HepG2 (cell line): ENCODE measurements around the gene FXYD4. TPM values are rescaled to one million over a fixed set of nuclear protein-coding genes. Genes with fewer than 3 reads are reported as not detected.

Experiments
- AKNA ChIP-seq: sonication (generic); formaldehyde crosslinking; IDR thresholded peaks from 2 replicates; pipeline ENCODE4 v1.4.0; 2020; ENCODE audit warnings: missing genetic modification reagents, borderline replicate concordance
- ARNTL ChIP-seq: sonication (generic); formaldehyde crosslinking; IDR thresholded peaks from 2 replicates; pipeline ENCODE4 v1.4.0; 2020; ENCODE audit warnings: mild to moderate bottlenecking, missing genetic modification reagents
- GATAD2A ChIP-seq: IDR thresholded peaks from 2 replicates; pipeline ENCODE4 v1.6.1; 2016
- MED13 ChIP-seq: sonication (generic); formaldehyde crosslinking; IDR thresholded peaks from 2 replicates; pipeline ENCODE4 v1.5.0; 2020; ENCODE audit warnings: missing genetic modification reagents
- MXI1 ChIP-seq: IDR thresholded peaks from 3 replicates; pipeline ENCODE4 v1.6.1; 2012; ENCODE audit warnings: low read depth, low read length, inconsistent platforms, borderline replicate concordance
- TARDBP ChIP-seq: sonication (generic); formaldehyde crosslinking; IDR thresholded peaks from 2 replicates; pipeline ENCODE4 v1.8.0; 2022; ENCODE audit warnings: mild to moderate bottlenecking, missing genetic modification reagents
- TEAD3 ChIP-seq: optimal IDR thresholded peaks from 2 replicates; pipeline ENCODE3; 2016; ENCODE audit warnings: borderline replicate concordance
- ZBTB3 ChIP-seq: sonication (generic); formaldehyde crosslinking; IDR thresholded peaks from 2 replicates; pipeline ENCODE4 v1.4.0; 2020; ENCODE audit warnings: low read depth, mild to moderate bottlenecking, moderate library complexity, missing genetic modification reagents, borderline replicate concordance
- ZBTB46 ChIP-seq: sonication (generic); formaldehyde crosslinking; IDR thresholded peaks from 2 replicates; pipeline ENCODE4 v1.4.0; 2020; ENCODE audit warnings: mild to moderate bottlenecking, missing genetic modification reagents, borderline replicate concordance
- ZNF138 ChIP-seq: sonication (generic); formaldehyde crosslinking; IDR thresholded peaks from 2 replicates; pipeline ENCODE4 v1.5.0; 2020; ENCODE audit warnings: mild to moderate bottlenecking, low read depth, missing genetic modification reagents
- ZNF552 ChIP-seq: sonication (generic); formaldehyde crosslinking; IDR thresholded peaks from 2 replicates; pipeline ENCODE4 v1.9.0; 2022; ENCODE audit warnings: missing genetic modification reagents, mild to moderate bottlenecking, borderline replicate concordance
- polyA plus RNA-seq, 8 experiments: library from polyadenylated mRNA; depleted of rRNA in 3 of 8; stranded (reverse) in 7 of 8; unstranded in 1 of 8; fragments of >200 nt; fragmentation: Illumina TruSeq in 4 of 8; extraction: Trizol in 4 of 8; gene quantifications; 2 replicates each; pipeline versions ENCODE4 v1.2.1 to v1.2.3, GENCODE V29; 2011 to 2016; ENCODE audit warnings: low read depth in 4 of 8, missing spikeins in 1 of 8, mixed read lengths in 1 of 8; ENCODE audit not compliant: insufficient read depth in 1 of 8
- total RNA-seq, 5 experiments: library from RNA; depleted of rRNA; stranded (reverse); fragments of >200 nt; fragmentation: Illumina TruSeq; extraction: Trizol; gene quantifications; 2 replicates each; pipeline ENCODE4 v1.2.3, GENCODE V29; 2016; ENCODE audit warnings: low read depth in 1 of 5
- TF ChIP-seq, protein P1 (sequence below): fragments of 450-650 bp; IDR thresholded peaks from 2 replicates; pipeline ENCODE4 v1.6.1; 2016
- TF ChIP-seq, protein P2 (sequence below): sonication (generic); formaldehyde crosslinking; IDR thresholded peaks from 2 replicates; pipeline ENCODE4 v1.9.0; 2022; ENCODE audit warnings: missing genetic modification reagents, mild to moderate bottlenecking, borderline replicate concordance

FXYD4 gene
- total and polyA plus RNA-seq, 2 of the 13 experiments (the other 11 are each of a cell fraction or from before 2014, with no cell fraction given) = not detected

DNA sequence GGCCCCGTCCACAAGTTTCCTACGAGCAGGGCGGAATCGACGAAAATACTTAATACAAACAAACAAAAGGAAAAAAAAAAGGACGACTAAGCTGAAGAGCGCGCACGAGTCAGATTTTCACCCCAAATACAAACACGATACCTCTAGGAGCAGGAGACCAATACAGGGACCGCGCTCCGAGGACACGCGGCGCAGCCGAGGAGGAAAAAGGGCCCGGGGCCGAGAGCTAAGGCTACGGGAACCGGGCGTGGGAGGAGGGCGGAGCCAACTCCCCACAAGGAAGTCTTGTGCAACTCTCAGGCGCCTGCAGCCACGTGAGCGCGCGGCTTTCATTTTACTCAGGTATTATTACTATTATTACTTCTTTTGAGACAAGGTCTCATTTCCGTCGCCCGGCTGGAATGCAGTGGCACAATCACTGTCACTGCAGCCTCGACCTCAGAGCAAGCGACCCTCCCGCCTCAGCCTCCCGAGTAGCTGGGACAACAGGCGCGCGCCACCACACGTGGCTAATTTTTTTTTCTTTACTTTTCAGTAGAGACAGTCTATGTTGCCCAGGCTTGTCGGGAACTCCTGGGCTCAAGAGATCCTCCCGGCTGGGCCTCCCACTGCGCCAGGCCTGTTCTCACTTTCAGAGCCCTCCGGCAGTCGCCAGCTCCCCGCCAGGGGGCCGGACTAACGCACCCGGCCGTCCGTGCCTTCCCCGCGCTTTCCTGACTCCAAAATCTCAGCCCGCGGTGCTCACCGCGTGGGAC lies 36.3 kb downstream of the FXYD4 start (continued):
- TF ChIP-seq ZBTB46 = no peak
- no peak for TF ChIP-seq ZBTB3
- peak; percentile 90; the same call in 1 of the 3 replicates for TF ChIP-seq MXI1
- TF ChIP-seq MED13 (CRISPR knock-in tag) = peak; percentile 9; the same call in 1 of the 2 replicates
- 0 out of 2 replicates have a peak, but pooled peaks have one; percentile 52 for TF ChIP-seq TARDBP (CRISPR knock-in tag)
- TF ChIP-seq, protein P1, sequence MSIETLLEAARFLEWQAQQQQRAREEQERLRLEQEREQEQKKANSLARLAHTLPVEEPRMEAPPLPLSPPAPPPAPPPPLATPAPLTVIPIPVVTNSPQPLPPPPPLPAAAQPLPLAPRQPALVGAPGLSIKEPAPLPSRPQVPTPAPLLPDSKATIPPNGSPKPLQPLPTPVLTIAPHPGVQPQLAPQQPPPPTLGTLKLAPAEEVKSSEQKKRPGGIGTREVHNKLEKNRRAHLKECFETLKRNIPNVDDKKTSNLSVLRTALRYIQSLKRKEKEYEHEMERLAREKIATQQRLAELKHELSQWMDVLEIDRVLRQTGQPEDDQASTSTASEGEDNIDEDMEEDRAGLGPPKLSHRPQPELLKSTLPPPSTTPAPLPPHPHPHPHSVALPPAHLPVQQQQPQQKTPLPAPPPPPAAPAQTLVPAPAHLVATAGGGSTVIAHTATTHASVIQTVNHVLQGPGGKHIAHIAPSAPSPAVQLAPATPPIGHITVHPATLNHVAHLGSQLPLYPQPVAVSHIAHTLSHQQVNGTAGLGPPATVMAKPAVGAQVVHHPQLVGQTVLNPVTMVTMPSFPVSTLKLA = peak; percentile 65
- TF ChIP-seq ZNF138 (CRISPR knock-in tag) = no peak
- TF ChIP-seq ARNTL (CRISPR knock-in tag) = peak; percentile 97
- TF ChIP-seq AKNA = peak; percentile 69; the same call in 1 of the 2 replicates
- no peak for TF ChIP-seq ZNF552 (CRISPR knock-in tag)
- peak; percentile 48; the same call in 1 of the 2 replicates for TF ChIP-seq GATAD2A (CRISPR knock-in tag)
- TF ChIP-seq, protein P2, sequence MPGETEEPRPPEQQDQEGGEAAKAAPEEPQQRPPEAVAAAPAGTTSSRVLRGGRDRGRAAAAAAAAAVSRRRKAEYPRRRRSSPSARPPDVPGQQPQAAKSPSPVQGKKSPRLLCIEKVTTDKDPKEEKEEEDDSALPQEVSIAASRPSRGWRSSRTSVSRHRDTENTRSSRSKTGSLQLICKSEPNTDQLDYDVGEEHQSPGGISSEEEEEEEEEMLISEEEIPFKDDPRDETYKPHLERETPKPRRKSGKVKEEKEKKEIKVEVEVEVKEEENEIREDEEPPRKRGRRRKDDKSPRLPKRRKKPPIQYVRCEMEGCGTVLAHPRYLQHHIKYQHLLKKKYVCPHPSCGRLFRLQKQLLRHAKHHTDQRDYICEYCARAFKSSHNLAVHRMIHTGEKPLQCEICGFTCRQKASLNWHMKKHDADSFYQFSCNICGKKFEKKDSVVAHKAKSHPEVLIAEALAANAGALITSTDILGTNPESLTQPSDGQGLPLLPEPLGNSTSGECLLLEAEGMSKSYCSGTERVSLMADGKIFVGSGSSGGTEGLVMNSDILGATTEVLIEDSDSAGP (CRISPR knock-in tag) = 0 out of 2 replicates have a peak, but pooled peaks have one; percentile 57
- TF ChIP-seq TEAD3 (CRISPR knock-in tag) = peak; percentile 57
